ENCODE measurements around the gene S100A1.
"Not testable (repeated sequence)": the region's sequence is repeated elsewhere in the genome, so short reads cannot be mapped to it uniquely, and the experiment has no call there.

DNA sequence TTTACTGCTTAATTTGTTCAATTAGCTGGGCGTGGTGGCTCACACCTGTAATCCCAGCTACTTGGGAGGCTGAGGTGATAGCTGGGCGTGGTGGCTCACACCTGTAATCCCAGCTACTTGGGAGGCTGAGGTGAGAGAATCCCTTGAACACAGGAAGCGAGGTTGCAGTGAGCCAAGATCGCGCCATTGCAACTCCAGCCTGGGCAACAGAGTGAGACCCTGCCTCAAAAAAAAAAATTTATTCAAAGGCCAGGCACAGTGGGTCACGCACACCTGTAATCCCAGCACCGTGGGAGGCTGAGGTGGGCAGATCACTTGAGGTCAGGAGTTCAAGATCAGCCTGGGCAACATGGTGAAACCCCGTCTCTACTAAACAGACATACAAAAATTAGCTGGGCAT is 40.4 kb downstream of the S100A1 start:
- TF ChIP-seq, protein P1, sequence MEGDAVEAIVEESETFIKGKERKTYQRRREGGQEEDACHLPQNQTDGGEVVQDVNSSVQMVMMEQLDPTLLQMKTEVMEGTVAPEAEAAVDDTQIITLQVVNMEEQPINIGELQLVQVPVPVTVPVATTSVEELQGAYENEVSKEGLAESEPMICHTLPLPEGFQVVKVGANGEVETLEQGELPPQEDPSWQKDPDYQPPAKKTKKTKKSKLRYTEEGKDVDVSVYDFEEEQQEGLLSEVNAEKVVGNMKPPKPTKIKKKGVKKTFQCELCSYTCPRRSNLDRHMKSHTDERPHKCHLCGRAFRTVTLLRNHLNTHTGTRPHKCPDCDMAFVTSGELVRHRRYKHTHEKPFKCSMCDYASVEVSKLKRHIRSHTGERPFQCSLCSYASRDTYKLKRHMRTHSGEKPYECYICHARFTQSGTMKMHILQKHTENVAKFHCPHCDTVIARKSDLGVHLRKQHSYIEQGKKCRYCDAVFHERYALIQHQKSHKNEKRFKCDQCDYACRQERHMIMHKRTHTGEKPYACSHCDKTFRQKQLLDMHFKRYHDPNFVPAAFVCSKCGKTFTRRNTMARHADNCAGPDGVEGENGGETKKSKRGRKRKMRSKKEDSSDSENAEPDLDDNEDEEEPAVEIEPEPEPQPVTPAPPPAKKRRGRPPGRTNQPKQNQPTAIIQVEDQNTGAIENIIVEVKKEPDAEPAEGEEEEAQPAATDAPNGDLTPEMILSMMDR (IDR thresholded peaks at IDR 0.05; ENCODE audit: poor library complexity): not testable (repeated sequence)
- TF ChIP-seq EZH2 (IDR thresholded peaks at IDR 0.05; ENCODE audit: borderline replicate concordance): not testable (repeated sequence)
